ENCODE results near the gene CNP. TPM values are rescaled to one million over a fixed set of nuclear protein-coding genes. Genes with fewer than 3 reads are reported as not detected.

CNP gene
- total RNA-seq, 1 donor, result 87.6 TPM

DNA sequence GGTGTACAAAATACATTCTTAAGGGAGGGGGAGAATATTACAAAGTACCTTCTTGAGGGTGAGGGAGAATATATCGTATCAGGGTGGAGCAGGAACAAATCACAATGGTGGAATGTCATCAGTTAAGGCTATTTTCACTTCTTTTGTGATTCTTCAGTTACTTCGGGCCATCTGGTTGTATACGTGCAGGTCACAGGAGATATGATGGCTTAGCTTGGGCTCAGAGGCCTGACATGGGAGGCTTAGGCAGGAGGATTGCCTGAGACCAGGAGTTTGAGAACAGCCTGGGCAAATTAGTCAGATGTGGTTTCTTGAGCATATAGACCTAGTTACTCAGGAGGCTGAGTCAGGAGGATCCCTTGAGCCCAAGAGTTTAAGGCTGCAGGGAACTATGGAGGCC, 23.1 kb upstream of the CNP start:
- DNase-seq (ENCODE audit: insufficient read length, low spot score, missing footprints), result no peak
- H3K4me2 ChIP-seq (ENCODE audit: insufficient read depth, low read length), result no peak overlapping the region
- TF ChIP-seq, protein P1, sequence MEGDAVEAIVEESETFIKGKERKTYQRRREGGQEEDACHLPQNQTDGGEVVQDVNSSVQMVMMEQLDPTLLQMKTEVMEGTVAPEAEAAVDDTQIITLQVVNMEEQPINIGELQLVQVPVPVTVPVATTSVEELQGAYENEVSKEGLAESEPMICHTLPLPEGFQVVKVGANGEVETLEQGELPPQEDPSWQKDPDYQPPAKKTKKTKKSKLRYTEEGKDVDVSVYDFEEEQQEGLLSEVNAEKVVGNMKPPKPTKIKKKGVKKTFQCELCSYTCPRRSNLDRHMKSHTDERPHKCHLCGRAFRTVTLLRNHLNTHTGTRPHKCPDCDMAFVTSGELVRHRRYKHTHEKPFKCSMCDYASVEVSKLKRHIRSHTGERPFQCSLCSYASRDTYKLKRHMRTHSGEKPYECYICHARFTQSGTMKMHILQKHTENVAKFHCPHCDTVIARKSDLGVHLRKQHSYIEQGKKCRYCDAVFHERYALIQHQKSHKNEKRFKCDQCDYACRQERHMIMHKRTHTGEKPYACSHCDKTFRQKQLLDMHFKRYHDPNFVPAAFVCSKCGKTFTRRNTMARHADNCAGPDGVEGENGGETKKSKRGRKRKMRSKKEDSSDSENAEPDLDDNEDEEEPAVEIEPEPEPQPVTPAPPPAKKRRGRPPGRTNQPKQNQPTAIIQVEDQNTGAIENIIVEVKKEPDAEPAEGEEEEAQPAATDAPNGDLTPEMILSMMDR (IDR thresholded peaks at IDR 0.05; ENCODE audit: extremely low read depth, low read depth, low read length), result no peak
- no peak overlapping the region for H2AFZ ChIP-seq (ENCODE audit: low read length)
- no peaks in the 10 kb centered on the region for H3K4me1 ChIP-seq (ENCODE audit: insufficient read depth, low read length)
- H4K20me1 ChIP-seq (ENCODE audit: insufficient read depth, low read length), result no peaks in the 10 kb centered on the region
- H3K36me3 ChIP-seq (ENCODE audit: insufficient read depth, low read length), result no peaks in the 10 kb centered on the region
- no peak overlapping the region for H3K4me3 ChIP-seq (ENCODE audit: insufficient read depth, low read length)
- H3K27me3 ChIP-seq (ENCODE audit: insufficient read depth, low read length), result no peaks in the 10 kb centered on the region
- no peaks in the 10 kb centered on the region for H3K79me2 ChIP-seq (ENCODE audit: insufficient read depth, low read length)
- H3K9me3 ChIP-seq (ENCODE audit: low read depth, low read length), result no peaks in the 10 kb centered on the region
- no peak overlapping the region for H3K27ac ChIP-seq (ENCODE audit: low read depth, low read length)

DNA sequence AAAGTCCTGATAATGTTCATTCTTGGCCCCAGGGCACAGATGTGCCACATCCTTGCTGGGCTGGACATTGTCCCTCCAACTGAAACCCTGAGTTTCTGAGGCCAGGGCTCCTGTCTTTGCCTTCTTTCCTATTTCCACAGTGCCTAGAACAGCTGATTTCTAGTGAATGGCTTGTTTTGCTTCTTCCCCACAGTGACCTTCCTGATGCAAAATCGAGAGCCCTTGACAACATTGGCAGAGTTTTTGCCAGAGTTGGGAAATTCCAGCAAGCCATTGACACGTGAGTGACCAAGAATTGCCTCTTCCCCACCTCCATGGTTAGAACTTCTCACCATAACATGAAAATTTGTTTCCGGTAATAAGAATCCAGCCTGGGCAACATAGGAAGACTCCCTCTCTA, 21.7 kb upstream of the CNP start:
- H4K20me1 ChIP-seq (ENCODE audit: insufficient read depth, low read length), result no peaks in the 10 kb centered on the region
- no peak overlapping the region for H2AFZ ChIP-seq (ENCODE audit: low read length)
- H3K4me1 ChIP-seq (ENCODE audit: insufficient read depth, low read length), result no peaks in the 10 kb centered on the region
- no peak overlapping the region for H3K4me3 ChIP-seq (ENCODE audit: insufficient read depth, low read length)
- H3K4me2 ChIP-seq (ENCODE audit: insufficient read depth, low read length), result no peak overlapping the region
- no peak overlapping the region for H3K27ac ChIP-seq (ENCODE audit: low read depth, low read length)
- no peak for DNase-seq (ENCODE audit: insufficient read length, low spot score, missing footprints)
- TF ChIP-seq, protein P1 (IDR thresholded peaks at IDR 0.05; ENCODE audit: extremely low read depth, low read depth, low read length), result no peak
- no peaks in the 10 kb centered on the region for H3K79me2 ChIP-seq (ENCODE audit: insufficient read depth, low read length)
- H3K9me3 ChIP-seq (ENCODE audit: low read depth, low read length), result no peaks in the 10 kb centered on the region
- H3K36me3 ChIP-seq (ENCODE audit: insufficient read depth, low read length), result no peaks in the 10 kb centered on the region
- H3K27me3 ChIP-seq (ENCODE audit: insufficient read depth, low read length), result no peaks in the 10 kb centered on the region

DNA sequence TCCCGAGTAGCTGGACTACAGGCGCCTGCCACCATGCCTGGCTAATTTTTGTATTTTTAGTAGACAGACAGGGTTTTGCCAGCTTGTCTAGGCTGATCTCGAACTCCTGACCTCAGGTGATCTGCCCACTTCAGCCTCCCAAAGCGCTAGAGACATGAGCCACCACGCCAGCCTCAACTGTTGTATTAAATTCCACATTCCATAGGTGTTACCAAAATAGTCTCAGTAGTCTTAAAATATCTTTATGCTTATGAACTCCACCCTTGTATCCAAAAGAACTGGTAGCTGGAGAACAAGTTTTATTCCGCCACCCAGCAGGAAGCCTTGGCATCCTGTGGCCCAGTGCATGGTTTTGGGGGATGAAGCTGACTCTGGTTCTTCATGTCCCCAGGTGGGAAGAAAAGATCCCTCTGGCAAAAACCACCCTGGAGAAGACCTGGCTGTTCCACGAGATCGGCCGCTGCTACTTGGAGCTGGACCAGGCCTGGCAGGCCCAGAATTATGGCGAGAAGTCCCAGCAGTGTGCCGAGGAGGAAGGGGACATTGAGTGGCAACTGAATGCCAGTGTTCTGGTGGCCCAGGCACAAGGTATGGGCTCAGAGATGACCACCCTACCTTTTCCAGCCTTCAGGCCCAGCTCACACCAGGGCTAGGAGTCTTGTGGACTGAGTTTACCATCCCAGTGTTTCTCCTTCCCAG, 17.7 kb upstream of the CNP start:
- no peaks in the 10 kb centered on the region for H3K4me1 ChIP-seq (ENCODE audit: insufficient read depth, low read length)
- TF ChIP-seq, protein P1 (IDR thresholded peaks at IDR 0.05; ENCODE audit: extremely low read depth, low read depth, low read length), result no peak
- no peaks in the 10 kb centered on the region for H4K20me1 ChIP-seq (ENCODE audit: insufficient read depth, low read length)
- no peak for DNase-seq (ENCODE audit: insufficient read length, low spot score, missing footprints)
- no peak overlapping the region for H2AFZ ChIP-seq (ENCODE audit: low read length)
- no peak overlapping the region for H3K27ac ChIP-seq (ENCODE audit: low read depth, low read length)
- no peaks in the 10 kb centered on the region for H3K79me2 ChIP-seq (ENCODE audit: insufficient read depth, low read length)
- H3K4me2 ChIP-seq (ENCODE audit: insufficient read depth, low read length), result no peak overlapping the region
- H3K36me3 ChIP-seq (ENCODE audit: insufficient read depth, low read length), result no peaks in the 10 kb centered on the region
- H3K4me3 ChIP-seq (ENCODE audit: insufficient read depth, low read length), result no peak overlapping the region
- no peaks in the 10 kb centered on the region for H3K27me3 ChIP-seq (ENCODE audit: insufficient read depth, low read length)
- H3K9me3 ChIP-seq (ENCODE audit: low read depth, low read length), result no peaks in the 10 kb centered on the region

DNA sequence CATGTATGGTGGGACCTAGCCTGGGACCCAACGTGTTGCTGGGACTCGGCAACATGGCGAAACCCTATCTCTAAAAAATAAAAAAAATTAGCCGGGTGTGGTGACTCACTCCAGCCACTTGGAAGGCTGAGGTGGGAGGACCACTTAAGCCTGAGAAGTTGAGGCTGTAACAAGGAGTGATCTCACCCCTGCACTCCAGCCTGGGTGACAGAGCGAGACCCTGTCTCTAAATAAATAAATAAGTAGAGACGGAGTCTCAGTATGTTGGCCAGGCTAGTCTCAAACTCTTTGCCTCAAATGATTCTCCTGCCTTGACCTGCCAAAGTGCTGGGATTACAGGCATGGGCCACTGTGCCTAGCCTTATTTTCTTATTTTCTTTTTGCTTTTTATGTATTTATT, 10.1 kb upstream of the CNP start:
- Histone ChIP-seq H3K4me3 (ENCODE audit: insufficient read depth, low read length) (no peak overlapping the region), H2AFZ (ENCODE audit: low read length) (no peak overlapping the region), H3K79me2 (ENCODE audit: insufficient read depth, low read length) (no peaks in the 10 kb centered on the region), H3K9me3 (ENCODE audit: low read depth, low read length) (no peaks in the 10 kb centered on the region), H3K4me2 (ENCODE audit: insufficient read depth, low read length) (no peak overlapping the region), H3K27me3 (ENCODE audit: insufficient read depth, low read length) (no peaks in the 10 kb centered on the region), H3K27ac (ENCODE audit: low read depth, low read length) (no peak overlapping the region), H4K20me1 (ENCODE audit: insufficient read depth, low read length) (no peaks in the 10 kb centered on the region), H3K36me3 (ENCODE audit: insufficient read depth, low read length) (no peaks in the 10 kb centered on the region), H3K4me1 (ENCODE audit: insufficient read depth, low read length) (peaks cover 11% of the 10 kb centered on the region)
- DNase-seq (ENCODE audit: insufficient read length, low spot score, missing footprints), result no peak
- TF ChIP-seq, protein P1 (IDR thresholded peaks at IDR 0.05; ENCODE audit: extremely low read depth, low read depth, low read length), result no peak

All from osteoblast (primary cell).